Measurements from ENCODE around the gene ANTXR2. TPM values are rescaled to one million over a fixed set of nuclear protein-coding genes. Genes with fewer than 3 reads are reported as not detected.

The ANTXR2 gene
- total and polyA plus RNA-seq, 9 of the 15 experiments (the other 6 are each of a cell fraction or from before 2014, with no cell fraction given) = 10.1 to 83.8 (median 60.3) TPM

DNA sequence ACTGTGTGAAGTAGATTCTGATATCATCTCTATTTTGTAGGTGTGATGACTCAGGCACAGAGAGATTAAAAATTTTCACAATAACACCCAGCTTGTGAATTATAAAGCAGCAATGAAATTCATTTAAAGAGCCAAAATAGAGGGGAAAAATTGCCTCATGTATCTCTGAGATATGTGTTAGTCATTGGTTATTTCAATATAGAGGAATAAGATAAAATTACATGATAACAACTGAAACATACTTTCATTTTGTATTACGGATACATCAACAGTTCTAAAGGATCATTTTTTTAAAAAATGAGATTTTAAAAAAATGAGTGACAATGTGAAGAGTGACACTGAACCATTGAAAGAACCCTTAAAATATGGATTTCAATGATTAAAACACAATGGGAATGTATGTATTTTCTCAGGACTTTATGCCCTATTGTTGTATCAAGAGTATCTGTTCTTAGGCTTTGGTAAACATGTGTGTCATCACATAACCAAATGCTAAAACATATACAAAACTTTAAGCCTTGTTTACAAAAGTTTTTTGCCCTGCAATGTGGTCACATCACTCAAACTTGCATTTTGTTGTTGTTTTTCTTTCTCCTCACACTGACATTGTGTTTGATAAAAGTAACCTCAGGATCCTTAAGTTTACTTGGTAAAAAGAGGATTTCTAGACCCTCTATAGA lies 221.3 kb downstream of the ANTXR2 start (continued):
- TF ChIP-seq SMC3 (conservative IDR thresholded peaks at IDR 0.05; ENCODE audit: insufficient read depth, low read depth, low read length) (no peak), FOSL1 (tag; conservative IDR thresholded peaks at IDR 0.05) (peak; percentile 32; the same call in 1 of the 2 replicates), SAP30 (IDR thresholded peaks at IDR 0.05; ENCODE audit: borderline replicate concordance, insufficient read depth, low read depth, low read length, poor library complexity, severe bottlenecking) (no peak), ZNF644 (tag; IDR thresholded peaks at IDR 0.05; ENCODE audit: low read depth) (peak; percentile 61; the same call in 1 of the 2 replicates), ZNF75A (CRISPR knock-in tag; IDR thresholded peaks at IDR 0.05) (no peak)
- TF ChIP-seq, protein P1, sequence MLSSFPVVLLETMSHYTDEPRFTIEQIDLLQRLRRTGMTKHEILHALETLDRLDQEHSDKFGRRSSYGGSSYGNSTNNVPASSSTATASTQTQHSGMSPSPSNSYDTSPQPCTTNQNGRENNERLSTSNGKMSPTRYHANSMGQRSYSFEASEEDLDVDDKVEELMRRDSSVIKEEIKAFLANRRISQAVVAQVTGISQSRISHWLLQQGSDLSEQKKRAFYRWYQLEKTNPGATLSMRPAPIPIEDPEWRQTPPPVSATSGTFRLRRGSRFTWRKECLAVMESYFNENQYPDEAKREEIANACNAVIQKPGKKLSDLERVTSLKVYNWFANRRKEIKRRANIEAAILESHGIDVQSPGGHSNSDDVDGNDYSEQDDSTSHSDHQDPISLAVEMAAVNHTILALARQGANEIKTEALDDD (IDR thresholded peaks at IDR 0.05) = no peak
- TF ChIP-seq, protein P2, sequence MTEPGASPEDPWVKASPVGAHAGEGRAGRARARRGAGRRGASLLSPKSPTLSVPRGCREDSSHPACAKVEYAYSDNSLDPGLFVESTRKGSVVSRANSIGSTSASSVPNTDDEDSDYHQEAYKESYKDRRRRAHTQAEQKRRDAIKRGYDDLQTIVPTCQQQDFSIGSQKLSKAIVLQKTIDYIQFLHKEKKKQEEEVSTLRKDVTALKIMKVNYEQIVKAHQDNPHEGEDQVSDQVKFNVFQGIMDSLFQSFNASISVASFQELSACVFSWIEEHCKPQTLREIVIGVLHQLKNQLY (CRISPR knock-in tag; conservative IDR thresholded peaks at IDR 0.05) = no peak

Other genes with a start within 250 kb of the ANTXR2 start
- gene PRDM8, start 124.3 kb upstream of the ANTXR2 start, total RNA-seq (2014; rRNA removed) = not detected in 2 replicates
- not detected in 2 replicates for gene PRDM8, start 124.3 kb upstream of the ANTXR2 start, total RNA-seq (2014; rRNA removed; fragmentation: Illumina TruSeq; extraction: Trizol)
- not detected in 2 replicates for gene PRDM8, start 124.3 kb upstream of the ANTXR2 start, total RNA-seq (2015; rRNA removed; fragmentation: Illumina TruSeq; extraction: Trizol)
- gene PRDM8, start 124.3 kb upstream of the ANTXR2 start, total RNA-seq (2021) = 0.07 and 0.40 TPM in 2 replicates
- gene PRDM8, start 124.3 kb upstream of the ANTXR2 start, polyA plus RNA-seq (2011; rRNA removed) = not detected in 2 replicates
- gene PRDM8, start 124.3 kb upstream of the ANTXR2 start, polyA plus RNA-seq (2014; fragmentation: Illumina TruSeq; extraction: Trizol) = not detected in 2 replicates
- gene PRDM8, start 124.3 kb upstream of the ANTXR2 start, polyA plus RNA-seq (2014; fragmentation: Nextera tagmentation; extraction: Ambion mirVana) = not detected
- not detected in 2 replicates for gene PRDM8, start 124.3 kb upstream of the ANTXR2 start, polyA plus RNA-seq (2014; rRNA removed)
- 0.37 and 0.41 TPM in 2 replicates for gene FGF5, start 193.4 kb upstream of the ANTXR2 start, total RNA-seq (2014; rRNA removed)
- gene FGF5, start 193.4 kb upstream of the ANTXR2 start, total RNA-seq (2014; rRNA removed; fragmentation: Illumina TruSeq; extraction: Trizol) = 1.1 and 1.4 TPM in 2 replicates
- gene FGF5, start 193.4 kb upstream of the ANTXR2 start, total RNA-seq (2015; rRNA removed; fragmentation: Illumina TruSeq; extraction: Trizol) = 0.68 and 0.76 TPM in 2 replicates
- 2.0 and 2.7 TPM in 2 replicates for gene FGF5, start 193.4 kb upstream of the ANTXR2 start, total RNA-seq (2021)
- 2.2 and 2.7 TPM in 2 replicates for gene FGF5, start 193.4 kb upstream of the ANTXR2 start, polyA plus RNA-seq (2011; rRNA removed)
- 1.4 TPM in 2 replicates for gene FGF5, start 193.4 kb upstream of the ANTXR2 start, polyA plus RNA-seq (2014; fragmentation: Illumina TruSeq; extraction: Trizol)
- gene FGF5, start 193.4 kb upstream of the ANTXR2 start, polyA plus RNA-seq (2014; fragmentation: Nextera tagmentation; extraction: Ambion mirVana) = under 1 TPM; 0.38 to 0.61 TPM
- 1.1 and 1.2 TPM in 2 replicates for gene FGF5, start 193.4 kb upstream of the ANTXR2 start, polyA plus RNA-seq (2014; rRNA removed)

Measured in K562 (cell line).